Measurements from ENCODE around the gene DRD3. TPM values are rescaled to one million over a fixed set of nuclear protein-coding genes. Genes with fewer than 3 reads are reported as not detected.

The DRD3 gene
- total RNA-seq, 1 experiment from 2014 or later: 0.17 TPM

GRCh38 chr3:114227076-114227475, 48.2 kb upstream of the DRD3 start:
- Mint-ChIP-seq H3K27ac (no peak overlapping the region), H3K27me3 (ENCODE audit: low read depth) (peaks cover 6% of the 10 kb centered on the region; the same call in 1 of the 2 replicates), H3K4me1 (peaks cover 9% of the 10 kb centered on the region), H3K36me3 (peaks cover 23% of the 10 kb centered on the region), H3K9me3 (peaks cover 28% of the 10 kb centered on the region), H3K4me3 (no peak overlapping the region)
- no peak for DNase-seq (ENCODE audit: low spot score)
- ChIA-PET POLR2A (interaction anchor here (0.7 kb wide), 1 partner anchor 9 kb away, joined by 3 read pairs; no protein-coding TSS in a partner anchor), CTCF (interaction anchor here (1.1 kb wide), 1 partner anchor 72 kb away, joined by 3 read pairs; no protein-coding TSS in a partner anchor)
- TF ChIP-seq JUN (CRISPR knock-in tag; IDR thresholded peaks at IDR 0.05) (no peak), KAT7 (CRISPR knock-in tag; IDR thresholded peaks at IDR 0.05; ENCODE audit: borderline replicate concordance) (no peak), PRRX2 (CRISPR knock-in tag; IDR thresholded peaks at IDR 0.05) (no peak), CREB1 (CRISPR knock-in tag; IDR thresholded peaks at IDR 0.05) (no peak), TEAD4 (CRISPR knock-in tag; IDR thresholded peaks at IDR 0.05) (no peak), HMGXB4 (CRISPR knock-in tag; IDR thresholded peaks at IDR 0.05) (no peak), CBFB (CRISPR knock-in tag; IDR thresholded peaks at IDR 0.05; ENCODE audit: low read depth) (no peak), SMAD4 (CRISPR knock-in tag; IDR thresholded peaks at IDR 0.05) (no peak), HMGA2 (CRISPR knock-in tag; IDR thresholded peaks at IDR 0.05) (no peak), ZNF671 (CRISPR knock-in tag; IDR thresholded peaks at IDR 0.05) (no peak), USF1 (CRISPR knock-in tag; IDR thresholded peaks at IDR 0.05) (no peak), JAZF1 (CRISPR knock-in tag; IDR thresholded peaks at IDR 0.05) (no peak), TEAD1 (CRISPR knock-in tag; IDR thresholded peaks at IDR 0.05) (no peak), ELF4 (CRISPR knock-in tag; IDR thresholded peaks at IDR 0.05; ENCODE audit: low read depth) (no peak), ZSCAN18 (CRISPR knock-in tag; IDR thresholded peaks at IDR 0.05) (no peak)
- TF ChIP-seq, protein P1, sequence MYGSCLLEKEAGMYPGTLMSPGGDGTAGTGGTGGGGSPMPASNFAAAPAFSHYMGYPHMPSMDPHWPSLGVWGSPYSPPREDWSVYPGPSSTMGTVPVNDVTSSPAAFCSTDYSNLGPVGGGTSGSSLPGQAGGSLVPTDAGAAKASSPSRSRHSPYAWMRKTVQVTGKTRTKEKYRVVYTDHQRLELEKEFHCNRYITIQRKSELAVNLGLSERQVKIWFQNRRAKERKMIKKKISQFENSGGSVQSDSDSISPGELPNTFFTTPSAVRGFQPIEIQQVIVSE (CRISPR knock-in tag; IDR thresholded peaks at IDR 0.05; ENCODE audit: borderline replicate concordance): no peak
- ATAC-seq: no peak

DNA sequence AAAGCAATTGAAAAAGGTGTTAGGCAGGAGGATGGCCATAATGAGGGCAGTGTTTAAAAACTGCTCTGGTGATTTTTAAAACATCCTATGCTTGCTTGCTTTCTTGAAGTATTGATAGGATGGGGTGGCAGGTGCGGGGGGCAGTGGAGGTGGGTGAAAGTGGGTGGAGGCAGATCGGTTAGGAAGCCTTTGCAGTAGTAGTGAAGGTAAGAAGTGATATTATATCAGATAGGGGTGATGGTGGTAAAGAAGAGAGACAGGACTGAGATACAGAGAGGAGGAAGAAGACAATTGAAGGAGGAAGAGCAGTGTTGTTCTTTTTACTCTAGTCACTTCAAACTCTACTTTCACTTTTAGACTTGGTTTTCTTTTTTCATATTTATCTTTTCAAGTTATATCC, 47.5 kb upstream of the DRD3 start:
- no peak overlapping the region for H3K27ac Mint-ChIP-seq
- DNase-seq (ENCODE audit: low spot score) (no peak), ATAC-seq (no peak)
- H3K4me3 Mint-ChIP-seq: no peak overlapping the region
- CTCF ChIA-PET: no interaction called here
- POLR2A ChIA-PET: no interaction called here
- peaks cover 6% of the 10 kb centered on the region; the same call in 1 of the 2 replicates for H3K27me3 Mint-ChIP-seq (ENCODE audit: low read depth)
- H3K4me1 Mint-ChIP-seq: peaks cover 9% of the 10 kb centered on the region
- peaks cover 28% of the 10 kb centered on the region for H3K9me3 Mint-ChIP-seq
- TF ChIP-seq ZNF263 (CRISPR knock-in tag; IDR thresholded peaks at IDR 0.05; ENCODE audit: low read depth) (no peak), ETV6 (CRISPR knock-in tag; IDR thresholded peaks at IDR 0.05) (no peak), GTF2I (CRISPR knock-in tag; conservative IDR thresholded peaks at IDR 0.05) (no peak), ZNF138 (CRISPR knock-in tag; conservative IDR thresholded peaks at IDR 0.05) (no peak), ATF1 (CRISPR knock-in tag; IDR thresholded peaks at IDR 0.05) (no peak), SOX15 (CRISPR knock-in tag; IDR thresholded peaks at IDR 0.05) (no peak), ZNF317 (CRISPR knock-in tag; IDR thresholded peaks at IDR 0.05; ENCODE audit: borderline replicate concordance, low read depth) (no peak), IRF2 (CRISPR knock-in tag; IDR thresholded peaks at IDR 0.05; ENCODE audit: borderline replicate concordance, low read depth) (no peak), GRHL2 (CRISPR knock-in tag; IDR thresholded peaks at IDR 0.05; ENCODE audit: insufficient replicate concordance, severe bottlenecking) (no peak), CBFB (CRISPR knock-in tag; IDR thresholded peaks at IDR 0.05; ENCODE audit: low read depth) (no peak), ZNF219 (CRISPR knock-in tag; IDR thresholded peaks at IDR 0.05; ENCODE audit: borderline replicate concordance) (no peak)
- TF ChIP-seq, protein P2, sequence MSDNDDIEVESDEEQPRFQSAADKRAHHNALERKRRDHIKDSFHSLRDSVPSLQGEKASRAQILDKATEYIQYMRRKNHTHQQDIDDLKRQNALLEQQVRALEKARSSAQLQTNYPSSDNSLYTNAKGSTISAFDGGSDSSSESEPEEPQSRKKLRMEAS (CRISPR knock-in tag; IDR thresholded peaks at IDR 0.05): no peak
- peaks cover 23% of the 10 kb centered on the region for H3K36me3 Mint-ChIP-seq
